Neural cell (in vitro differentiated cells): ENCODE measurements around the gene RAD51C.
"Not testable (repeated sequence)": the region's sequence is repeated elsewhere in the genome, so short reads cannot be mapped to it uniquely, and the experiment has no call there.

Source experiments
- EP300 ChIP-seq: fragments of 450-650 bp; conservative IDR thresholded peaks from 2 replicates; pipeline ENCODE4 v1.6.1; 2014; ENCODE audit warnings: antibody characterized with exemption, mild to moderate bottlenecking, moderate library complexity; ENCODE audit not compliant: poor library complexity, severe bottlenecking
- EZH2 ChIP-seq: fragments of 200-600, 300-800 bp; shearing (Covaris generic), sonication (generic); IDR thresholded peaks from 2 replicates; pipeline ENCODE4 v1.6.1; 2014; ENCODE audit warnings: antibody characterized with exemption, low read length, borderline replicate concordance, mild to moderate bottlenecking; ENCODE audit not compliant: insufficient read depth, poor library complexity, severe bottlenecking
- MXI1 ChIP-seq: fragments of 450-650 bp; conservative IDR thresholded peaks from 2 replicates; pipeline ENCODE4 v1.6.1; 2014; ENCODE audit warnings: antibody characterized with exemption, mild to moderate bottlenecking; ENCODE audit not compliant: poor library complexity, severe bottlenecking
- SMC3 ChIP-seq: fragments of 450-650 bp; conservative IDR thresholded peaks from 2 replicates; pipeline ENCODE4 v1.6.1; 2014; ENCODE audit warnings: antibody characterized with exemption, mild to moderate bottlenecking, moderate library complexity; ENCODE audit not compliant: poor library complexity
- TF ChIP-seq, protein P1 (sequence below): fragments of 450-650 bp; IDR thresholded peaks from 2 replicates; pipeline ENCODE4 v1.5.1; 2014; ENCODE audit warnings: antibody characterized with exemption, mild to moderate bottlenecking, moderate library complexity; ENCODE audit not compliant: poor library complexity, severe bottlenecking

DNA sequence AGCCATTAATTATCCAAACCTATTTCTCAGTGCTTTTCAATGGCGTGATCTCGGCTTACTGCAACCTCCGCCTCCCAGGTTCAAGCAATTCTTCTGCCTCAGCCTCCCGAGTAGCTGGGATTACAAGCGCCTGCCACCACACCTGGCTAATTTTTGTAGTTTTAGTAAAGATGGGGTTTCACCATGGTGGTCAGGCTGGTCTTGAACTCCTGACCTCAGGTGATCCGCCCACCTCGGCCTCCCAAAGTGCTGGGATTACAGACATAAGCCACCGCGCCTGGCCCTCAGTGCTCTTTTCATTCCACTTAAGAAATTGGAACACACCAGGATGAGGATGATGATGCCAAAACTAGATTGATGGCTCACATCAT lies 32.7 kb upstream of the RAD51C start:
- TF ChIP-seq, protein P1, sequence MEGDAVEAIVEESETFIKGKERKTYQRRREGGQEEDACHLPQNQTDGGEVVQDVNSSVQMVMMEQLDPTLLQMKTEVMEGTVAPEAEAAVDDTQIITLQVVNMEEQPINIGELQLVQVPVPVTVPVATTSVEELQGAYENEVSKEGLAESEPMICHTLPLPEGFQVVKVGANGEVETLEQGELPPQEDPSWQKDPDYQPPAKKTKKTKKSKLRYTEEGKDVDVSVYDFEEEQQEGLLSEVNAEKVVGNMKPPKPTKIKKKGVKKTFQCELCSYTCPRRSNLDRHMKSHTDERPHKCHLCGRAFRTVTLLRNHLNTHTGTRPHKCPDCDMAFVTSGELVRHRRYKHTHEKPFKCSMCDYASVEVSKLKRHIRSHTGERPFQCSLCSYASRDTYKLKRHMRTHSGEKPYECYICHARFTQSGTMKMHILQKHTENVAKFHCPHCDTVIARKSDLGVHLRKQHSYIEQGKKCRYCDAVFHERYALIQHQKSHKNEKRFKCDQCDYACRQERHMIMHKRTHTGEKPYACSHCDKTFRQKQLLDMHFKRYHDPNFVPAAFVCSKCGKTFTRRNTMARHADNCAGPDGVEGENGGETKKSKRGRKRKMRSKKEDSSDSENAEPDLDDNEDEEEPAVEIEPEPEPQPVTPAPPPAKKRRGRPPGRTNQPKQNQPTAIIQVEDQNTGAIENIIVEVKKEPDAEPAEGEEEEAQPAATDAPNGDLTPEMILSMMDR, result not testable (repeated sequence)
- not testable (repeated sequence) for TF ChIP-seq EZH2, MXI1, SMC3, EP300
